PFSK-1 (cell line): ENCODE measurements around the gene PLSCR5.

ENCODE experiments used
- FOXP2 ChIP-seq: optimal IDR thresholded peaks from 2 replicates; pipeline ENCODE3; 2011; ENCODE audit warnings: borderline replicate concordance, control low read depth, inconsistent platforms; ENCODE audit not compliant: insufficient read depth; ENCODE audit errors: extremely low read length, extremely low read depth
- POLR2AphosphoS5 ChIP-seq: IDR thresholded peaks from 2 replicates; pipeline ENCODE4 v1.6.1; 2012; ENCODE audit warnings: low read depth, mild to moderate bottlenecking, control low read depth, low read length, moderate library complexity
- REST ChIP-seq, 2 experiments: IDR thresholded peaks; 2 replicates each; pipeline versions ENCODE4 v1.6.1 to v1.8.0; 2011 to 2012; ENCODE audit warnings: low read depth in 2 of 2, low read length in 2 of 2, control low read depth in 1 of 2, inconsistent platforms in 1 of 2, mild to moderate bottlenecking in 1 of 2, moderate library complexity in 1 of 2; ENCODE audit not compliant: insufficient read depth in 1 of 2
- SIN3A ChIP-seq: IDR thresholded peaks from 2 replicates; pipeline ENCODE4 v1.6.1; 2012; ENCODE audit warnings: mild to moderate bottlenecking, low read length, moderate library complexity, borderline replicate concordance; ENCODE audit not compliant: insufficient read depth
- TAF1 ChIP-seq: IDR thresholded peaks from 2 replicates; pipeline ENCODE4 v1.6.1; 2012; ENCODE audit warnings: low read length, control low read depth, borderline replicate concordance; ENCODE audit not compliant: insufficient read depth

Gene PLSCR5

GRCh38 chr3:146547235-146547835, 57.8 kb downstream of the PLSCR5 start:
- TF ChIP-seq POLR2AphosphoS5 (no peak), FOXP2 (no peak), REST (IDR thresholded peaks at IDR 0.05; ENCODE audit: insufficient read depth in 1 of 2, low read depth in 2 of 2, low read length in 2 of 2) (no peak), SIN3A (no peak), TAF1 (no peak)

GRCh38 chr3:146546366-146546965, 58.7 kb downstream of the PLSCR5 start:
- TF ChIP-seq FOXP2 = no peak
- TF ChIP-seq SIN3A = no peak
- no peak for TF ChIP-seq POLR2AphosphoS5
- no peak for TF ChIP-seq REST (IDR thresholded peaks at IDR 0.05; ENCODE audit: insufficient read depth in 1 of 2, low read depth in 2 of 2, low read length in 2 of 2)
- TF ChIP-seq TAF1 = no peak

- TF ChIP-seq SIN3A = no peak
- no peak for TF ChIP-seq POLR2AphosphoS5
- no peak for TF ChIP-seq TAF1
- TF ChIP-seq REST (IDR thresholded peaks at IDR 0.05; ENCODE audit: insufficient read depth in 1 of 2, low read depth in 2 of 2, low read length in 2 of 2) = no peak
- TF ChIP-seq FOXP2 = no peak
Measured at GRCh38 chr3:146544929-146545528, 60.1 kb downstream of the PLSCR5 start.

GRCh38 chr3:146544002-146544928, 60.9 kb downstream of the PLSCR5 start, which contains the start of gene PLSCR1:
TSS of gene PLSCR1 (minus strand) at chr3:146544607. CDS start at chr3:146536552, 8,055 bp downstream.
- peak; percentile 76; the same call in 1 of the 2 replicates for TF ChIP-seq TAF1
- peak; percentile 65 for TF ChIP-seq POLR2AphosphoS5
- peak; percentile 36 to 51; a peak in 1 of 4 replicates for TF ChIP-seq REST (IDR thresholded peaks at IDR 0.05; ENCODE audit: insufficient read depth in 1 of 2, low read depth in 2 of 2, low read length in 2 of 2)
- 0 out of 2 replicates have a peak, but pooled peaks have one; percentile 72 for TF ChIP-seq SIN3A
- TF ChIP-seq FOXP2 = peak; percentile 52
